CD1c-positive myeloid dendritic cell (primary cell): ENCODE measurements around the gene IRF3.
A peak's percentile ranks its signal among the peaks of the same experiment; 100 is the strongest.

Source experiments
- DNase-seq: peaks from one replicate; pipeline ENCODE4 v3.0.0-alpha.2; 2016; ENCODE audit errors: extremely low spot score

IRF3 gene

DNA sequence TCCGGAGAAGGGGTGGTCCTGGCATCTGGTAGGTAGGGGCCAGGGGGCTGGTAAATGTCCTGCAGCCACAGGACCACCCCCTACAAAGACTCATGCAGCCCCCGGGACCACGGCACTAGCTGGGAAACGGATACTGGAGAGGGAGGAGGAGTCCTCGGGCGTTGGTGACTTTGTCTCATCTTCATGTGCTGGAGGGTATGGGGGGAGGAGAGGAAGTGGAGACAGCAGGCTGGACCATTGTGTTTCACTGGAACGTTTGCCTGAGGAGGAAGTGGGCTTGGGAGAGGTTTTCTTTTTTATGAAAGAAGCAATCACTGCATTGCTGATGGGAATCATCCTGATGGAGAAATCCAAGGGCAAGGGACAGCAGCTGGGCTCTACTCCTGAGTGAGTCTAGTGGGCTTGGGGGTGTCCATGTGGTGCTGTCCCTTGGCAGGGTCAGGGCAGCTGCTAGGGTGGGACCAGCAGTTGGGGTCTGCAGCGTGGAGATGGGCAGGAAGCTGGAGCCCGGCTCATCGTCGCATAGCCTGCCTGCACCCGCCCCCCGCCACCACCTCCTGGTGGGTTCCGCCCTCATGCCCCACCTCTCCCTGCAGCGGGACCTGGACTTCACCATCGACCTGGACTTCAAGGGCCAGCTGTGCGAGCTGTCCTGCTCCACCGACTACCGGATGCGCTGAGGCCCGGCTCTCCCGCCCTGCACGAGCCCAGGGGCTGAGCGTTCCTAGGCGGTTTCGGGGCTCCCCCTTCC, 22.1 kb upstream of the IRF3 start:
- peak; percentile 48 for DNase-seq

DNA sequence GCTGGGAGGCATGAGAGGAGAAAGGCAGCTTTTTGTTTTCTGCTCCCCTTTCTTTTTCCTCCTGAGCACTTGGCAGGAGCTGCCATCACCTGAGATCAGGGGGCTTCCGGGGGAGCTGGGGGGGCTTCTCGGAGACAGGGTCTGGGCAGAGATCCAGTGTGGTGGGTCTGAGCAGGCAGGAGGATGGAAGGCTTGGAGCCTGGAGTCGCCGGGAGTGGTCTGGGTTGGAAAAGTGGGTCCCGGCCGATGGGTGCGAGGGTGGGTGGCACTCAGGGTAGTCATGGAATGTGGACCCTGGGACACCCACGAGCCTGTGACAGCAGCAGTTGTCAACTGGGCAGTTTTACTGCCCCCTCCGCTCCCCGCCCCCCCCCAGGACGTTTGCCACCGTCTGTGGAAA, 21.5 kb upstream of the IRF3 start:
- no peak for DNase-seq

DNA sequence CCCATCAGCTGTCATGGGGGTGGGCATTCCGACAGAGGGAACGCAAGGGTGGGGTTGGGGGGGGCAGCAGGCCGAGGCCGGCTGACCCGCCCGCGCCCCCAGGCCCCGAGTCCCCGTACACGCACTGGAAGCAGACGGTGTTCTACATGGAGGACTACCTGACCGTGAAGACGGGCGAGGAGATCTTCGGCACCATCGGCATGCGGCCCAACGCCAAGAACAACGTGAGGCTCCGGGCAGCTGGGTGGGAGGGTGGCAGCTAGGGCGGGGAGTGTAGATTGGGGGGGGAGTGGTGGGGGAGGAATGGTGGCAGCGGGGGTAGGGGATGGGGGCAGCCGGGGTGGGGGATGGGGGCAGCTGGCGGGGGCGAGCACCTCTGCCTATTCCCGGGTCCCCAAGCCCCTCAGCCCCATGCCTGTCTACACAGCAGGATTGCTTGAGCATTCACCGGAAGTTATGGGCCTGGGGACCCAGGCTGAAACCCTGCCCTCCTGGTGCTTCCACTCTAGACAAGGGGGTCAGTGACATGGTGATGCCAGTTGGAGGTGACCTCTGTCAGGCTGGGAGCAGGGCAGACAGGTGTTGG, 20.9 kb upstream of the IRF3 start:
- no peak for DNase-seq

DNA sequence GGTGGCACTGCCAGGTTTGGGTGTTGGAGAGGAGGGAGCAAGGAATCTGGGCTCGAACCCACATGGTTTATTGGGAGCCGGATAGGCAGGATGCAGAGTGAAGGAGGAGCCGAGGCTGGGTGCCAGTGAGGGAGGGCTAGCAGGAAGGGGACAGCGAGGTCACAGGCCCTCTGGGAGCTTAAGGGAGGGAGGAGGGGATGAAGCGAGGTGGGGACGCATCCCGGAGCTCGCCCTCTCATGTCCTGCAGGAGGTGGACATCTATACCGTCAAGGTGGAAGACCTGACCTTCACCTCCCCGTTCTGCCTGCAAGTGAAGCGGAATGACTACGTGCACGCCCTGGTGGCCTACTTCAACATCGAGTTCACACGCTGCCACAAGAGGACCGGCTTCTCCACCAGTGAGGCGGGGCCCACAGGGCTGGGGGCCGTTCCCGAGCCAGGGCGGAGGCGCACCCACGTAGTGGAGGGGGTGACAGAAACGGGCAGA, 20.2 kb upstream of the IRF3 start:
- DNase-seq: no peak

DNA sequence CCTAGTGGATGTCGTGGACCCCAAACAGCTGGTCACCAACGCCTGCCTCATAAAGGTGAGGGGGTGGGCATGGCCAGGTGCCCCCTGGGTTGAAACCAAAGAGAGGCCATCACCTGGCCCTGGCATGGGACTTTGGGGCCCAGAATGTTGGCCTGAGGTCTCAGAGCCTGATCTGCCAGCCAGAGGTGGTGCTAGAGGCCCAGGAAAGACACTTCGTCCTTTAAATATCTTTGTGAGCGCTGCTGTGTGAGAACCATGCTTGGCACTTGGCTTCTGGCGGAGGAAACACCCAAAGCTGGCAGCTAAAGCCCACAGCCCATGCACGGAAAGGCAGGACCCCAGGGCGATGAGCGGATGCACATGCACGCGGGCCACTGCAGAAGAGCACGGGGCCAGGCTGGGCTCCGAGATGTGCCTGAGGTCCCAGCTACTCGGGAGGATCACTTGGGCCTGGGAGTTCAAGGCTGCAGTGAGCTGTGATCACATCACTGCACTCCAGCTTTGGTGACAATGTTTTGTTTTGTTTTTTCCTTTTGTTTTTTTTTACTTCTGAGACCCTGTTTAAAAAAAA, 19.4 kb upstream of the IRF3 start:
- DNase-seq: no peak

DNA sequence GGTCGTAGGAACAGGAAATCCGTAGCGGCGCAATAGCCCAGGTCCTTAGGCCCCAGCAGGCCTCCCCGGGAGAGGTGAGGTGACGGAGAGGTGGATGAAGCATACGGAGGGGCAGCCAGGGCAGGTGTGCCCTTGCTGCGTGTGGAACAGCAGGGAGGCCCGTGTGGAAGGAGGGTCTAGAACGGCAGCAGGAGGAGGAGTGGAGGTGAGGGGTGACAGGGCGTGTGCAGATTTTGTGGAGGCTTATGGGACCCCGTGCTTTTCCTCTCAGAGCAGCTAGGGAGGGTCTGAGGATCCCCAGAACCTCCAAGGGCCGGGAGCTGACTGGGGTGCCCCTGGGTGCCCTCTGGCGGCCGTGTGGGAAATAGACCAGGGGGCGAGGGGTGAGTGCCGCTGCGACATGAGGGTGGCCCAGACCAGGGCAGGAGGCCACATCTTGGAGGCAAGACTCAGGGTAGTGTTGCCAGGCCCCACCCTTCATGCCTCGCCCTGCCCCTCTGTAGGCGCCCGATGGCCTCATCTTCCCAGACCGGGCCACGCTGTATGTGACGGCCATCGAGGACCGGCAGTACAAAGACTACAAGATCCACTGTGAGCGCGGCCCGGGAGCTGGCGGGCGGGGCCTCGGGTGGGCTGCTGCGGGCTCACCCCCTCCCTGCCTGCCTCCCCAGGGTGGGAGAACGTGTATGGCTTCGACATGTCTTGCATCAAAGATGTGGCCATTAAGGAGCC, 18.8 kb upstream of the IRF3 start:
- no peak for DNase-seq

DNA sequence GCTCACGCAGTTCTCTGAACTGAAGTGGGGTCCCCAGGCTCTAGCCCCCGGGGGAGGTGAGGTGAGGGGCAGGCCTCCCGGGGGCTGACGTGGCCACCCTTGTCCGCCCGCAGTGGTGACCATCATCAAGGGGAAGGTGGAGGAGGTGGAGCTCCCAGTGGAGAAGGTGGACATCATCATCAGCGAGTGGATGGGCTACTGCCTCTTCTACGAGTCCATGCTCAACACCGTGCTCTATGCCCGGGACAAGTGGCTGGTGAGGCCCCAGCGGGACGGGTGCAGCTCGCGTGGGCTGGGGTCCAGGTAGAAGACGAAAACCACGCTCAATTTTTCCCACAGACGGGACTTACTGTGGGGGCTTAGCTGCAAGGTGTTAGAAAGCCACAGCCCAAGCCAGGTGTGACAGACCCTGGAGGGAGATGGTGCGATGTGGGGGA, 18.2 kb upstream of the IRF3 start:
- DNase-seq: no peak

DNA sequence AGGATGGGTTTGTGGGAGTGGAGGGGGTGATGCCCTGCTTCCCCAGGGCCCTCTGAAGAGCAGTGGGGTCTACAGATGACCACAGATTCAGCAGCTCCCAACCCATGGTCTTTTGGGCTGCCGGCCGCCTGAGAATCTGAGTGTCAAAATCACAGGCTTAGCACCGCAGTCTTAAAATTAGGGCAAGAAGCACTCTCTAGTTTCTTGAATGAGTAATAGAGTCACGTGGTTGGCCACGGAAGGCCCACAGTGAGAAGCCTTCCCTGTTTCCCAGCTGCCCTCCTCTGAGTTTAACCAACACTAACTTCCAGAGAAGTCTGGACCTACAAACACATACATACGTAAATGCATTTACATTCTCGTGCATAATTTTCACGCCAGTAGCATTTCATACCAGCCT, 16.6 kb upstream of the IRF3 start:
- DNase-seq: no peak

DNA sequence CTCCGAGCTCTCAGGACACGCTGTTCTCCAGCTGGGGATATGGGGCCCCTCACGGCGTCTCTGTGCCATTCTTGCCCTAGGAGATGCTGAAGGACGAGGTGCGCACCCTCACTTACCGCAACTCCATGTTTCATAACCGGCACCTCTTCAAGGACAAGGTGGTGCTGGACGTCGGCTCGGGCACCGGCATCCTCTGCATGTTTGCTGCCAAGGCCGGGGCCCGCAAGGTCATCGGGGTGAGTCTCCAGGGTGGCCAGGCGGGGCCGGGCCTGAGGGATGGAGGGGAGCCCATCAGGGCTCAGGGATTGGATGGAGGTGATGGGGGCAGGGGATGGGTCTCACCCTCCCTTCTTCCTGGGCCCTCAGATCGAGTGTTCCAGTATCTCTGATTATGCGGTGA, 16.2 kb upstream of the IRF3 start:
- DNase-seq: no peak

DNA sequence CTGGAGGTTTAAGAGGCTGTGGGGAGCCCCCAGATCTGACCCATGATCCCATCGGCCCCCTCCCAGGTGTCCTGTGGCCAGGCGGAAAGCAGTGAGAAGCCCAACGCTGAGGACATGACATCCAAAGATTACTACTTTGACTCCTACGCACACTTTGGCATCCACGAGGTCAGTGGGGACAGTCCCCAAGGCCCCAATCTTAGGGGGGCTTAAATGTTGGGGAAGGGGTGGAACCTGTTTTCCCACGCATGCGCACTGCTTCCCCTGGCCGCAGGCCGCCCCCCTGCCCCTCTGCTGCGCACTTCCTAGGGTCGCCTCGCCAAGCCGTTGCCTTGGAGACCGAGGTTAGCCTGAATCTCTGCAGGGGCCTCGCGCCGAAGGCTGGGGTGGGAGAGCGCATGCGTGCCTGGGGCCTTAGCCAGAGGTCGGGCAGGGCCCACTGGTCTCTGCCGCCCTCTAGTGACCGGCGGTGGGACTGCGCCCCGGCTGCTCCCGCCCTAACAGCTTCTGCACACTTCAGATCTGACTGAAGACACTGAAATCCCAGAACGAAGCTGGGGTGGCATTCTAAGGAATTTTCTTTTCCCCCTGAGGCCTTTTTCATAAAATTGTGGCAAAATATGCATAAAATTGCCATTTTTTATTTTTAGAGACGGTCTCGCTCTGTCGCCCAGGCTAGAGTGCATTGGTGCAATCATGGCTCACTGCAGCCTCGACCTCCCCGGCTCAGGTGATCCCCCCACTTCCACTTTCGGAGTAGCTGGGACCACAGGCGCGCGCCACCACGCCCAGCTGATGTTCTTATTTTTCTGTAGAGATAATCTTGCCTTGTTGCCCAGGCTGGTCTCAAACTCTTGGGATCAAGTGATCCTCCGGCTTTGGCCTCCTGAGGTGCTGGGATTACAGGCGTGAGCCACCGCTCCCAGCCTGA, 15.0 kb upstream of the IRF3 start:
- DNase-seq: peak; percentile 95

DNA sequence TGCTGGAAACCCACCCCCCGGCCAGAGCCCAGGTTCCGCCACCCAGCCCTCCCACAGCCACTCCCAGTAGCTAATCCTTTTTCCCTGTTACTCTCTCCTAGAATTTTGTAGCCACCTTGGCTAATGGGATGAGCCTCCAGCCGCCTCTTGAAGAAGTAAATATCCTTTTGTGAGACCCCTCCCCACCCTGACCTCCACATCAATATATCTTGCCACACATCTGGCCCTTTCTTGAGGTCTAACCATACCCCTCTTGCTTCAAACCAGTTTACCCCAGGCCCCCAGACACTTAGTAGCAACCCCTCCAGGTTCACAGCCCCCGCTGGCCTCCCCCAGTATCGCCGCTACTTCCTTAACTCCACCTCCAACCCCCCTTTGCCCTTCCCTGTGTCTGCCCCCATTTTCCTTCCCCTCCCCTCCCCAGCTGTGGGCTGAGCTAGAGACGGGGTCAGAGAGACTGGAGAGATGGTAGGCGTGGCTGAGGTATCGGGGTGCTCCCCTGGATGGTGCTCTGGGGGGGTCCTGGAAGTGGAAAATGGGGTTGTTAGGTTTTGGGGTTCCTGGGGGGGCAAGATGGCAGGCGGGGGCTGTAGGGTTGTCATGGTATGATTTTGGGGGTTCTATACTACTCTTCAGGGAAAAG, 14.2 kb upstream of the IRF3 start:
- no peak for DNase-seq

DNA sequence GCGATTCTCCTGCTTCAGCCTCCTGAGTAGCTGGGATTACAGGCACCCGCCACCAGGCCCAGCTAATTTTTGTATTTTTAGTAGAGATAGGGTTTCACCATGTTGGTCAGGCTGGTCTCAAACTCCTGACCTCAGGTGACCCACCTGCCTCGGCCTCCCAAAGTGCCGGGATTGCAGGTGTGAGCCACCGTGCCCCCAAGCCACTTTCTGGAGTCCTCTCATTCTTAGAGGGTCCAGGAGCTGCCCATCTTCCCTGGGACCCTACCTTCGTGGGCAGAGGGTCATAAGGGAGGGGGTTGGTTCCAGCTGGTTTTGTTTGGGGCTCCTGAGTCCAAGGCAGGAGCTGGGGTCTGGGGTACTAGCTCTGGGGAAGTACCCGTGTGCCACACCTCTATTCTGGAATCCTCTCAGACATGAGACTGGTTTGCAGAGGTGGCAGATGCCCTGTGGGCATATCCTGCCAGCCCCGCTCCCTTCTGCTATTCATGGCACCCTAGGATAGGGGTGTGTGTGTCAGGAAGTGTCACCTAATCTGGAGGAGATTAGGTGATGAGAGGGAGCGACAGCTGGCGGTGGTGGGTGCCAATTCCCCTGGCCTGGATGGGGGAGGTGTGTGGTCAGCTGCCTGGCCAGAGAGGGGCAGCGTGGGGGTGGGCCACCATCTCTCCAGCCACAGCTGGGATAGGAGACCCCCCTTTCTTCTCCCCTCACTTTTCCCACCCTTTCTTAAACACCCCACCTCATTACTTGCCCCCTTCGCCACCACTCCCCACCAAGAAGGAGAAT, 13.5 kb upstream of the IRF3 start:
- DNase-seq: no peak

DNA sequence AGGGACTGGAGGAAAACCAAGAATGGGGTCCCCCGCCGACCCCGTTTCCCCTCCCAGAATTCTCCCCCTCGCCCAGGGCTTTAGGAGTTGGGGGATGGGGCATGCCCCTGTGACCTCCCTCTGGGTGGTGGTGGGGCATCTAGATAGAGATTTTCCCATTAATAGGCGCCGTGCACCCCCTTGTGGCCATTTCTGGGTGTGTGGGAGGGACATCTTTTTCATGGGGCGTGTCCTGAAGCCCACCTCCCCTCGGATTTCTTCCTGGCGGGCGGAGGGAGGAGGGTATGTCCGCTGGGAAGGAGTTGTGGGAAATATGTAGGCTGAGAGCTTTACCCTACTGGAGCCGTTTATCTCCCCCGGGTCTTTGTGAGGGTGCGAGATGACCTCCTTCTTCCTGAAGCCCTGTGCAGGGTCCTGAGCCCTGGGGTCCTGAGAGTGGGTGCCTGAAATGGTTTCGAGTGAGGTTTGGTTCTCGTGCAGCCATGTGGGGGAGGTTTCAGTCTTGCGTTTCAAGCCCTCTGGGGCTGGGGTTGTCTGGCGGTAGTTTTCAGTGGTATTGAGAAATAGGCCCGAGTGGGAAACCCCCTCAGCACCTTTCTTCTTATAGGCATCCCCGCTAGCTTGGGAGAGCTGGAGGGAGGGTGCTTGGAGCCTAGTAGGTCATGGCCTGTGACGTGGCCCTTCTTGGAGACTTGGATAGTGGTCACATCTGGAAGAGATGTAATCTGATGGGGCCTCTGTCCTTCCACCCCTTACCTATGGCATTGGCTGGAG, 12.4 kb upstream of the IRF3 start:
- DNase-seq: peak; percentile 82

DNA sequence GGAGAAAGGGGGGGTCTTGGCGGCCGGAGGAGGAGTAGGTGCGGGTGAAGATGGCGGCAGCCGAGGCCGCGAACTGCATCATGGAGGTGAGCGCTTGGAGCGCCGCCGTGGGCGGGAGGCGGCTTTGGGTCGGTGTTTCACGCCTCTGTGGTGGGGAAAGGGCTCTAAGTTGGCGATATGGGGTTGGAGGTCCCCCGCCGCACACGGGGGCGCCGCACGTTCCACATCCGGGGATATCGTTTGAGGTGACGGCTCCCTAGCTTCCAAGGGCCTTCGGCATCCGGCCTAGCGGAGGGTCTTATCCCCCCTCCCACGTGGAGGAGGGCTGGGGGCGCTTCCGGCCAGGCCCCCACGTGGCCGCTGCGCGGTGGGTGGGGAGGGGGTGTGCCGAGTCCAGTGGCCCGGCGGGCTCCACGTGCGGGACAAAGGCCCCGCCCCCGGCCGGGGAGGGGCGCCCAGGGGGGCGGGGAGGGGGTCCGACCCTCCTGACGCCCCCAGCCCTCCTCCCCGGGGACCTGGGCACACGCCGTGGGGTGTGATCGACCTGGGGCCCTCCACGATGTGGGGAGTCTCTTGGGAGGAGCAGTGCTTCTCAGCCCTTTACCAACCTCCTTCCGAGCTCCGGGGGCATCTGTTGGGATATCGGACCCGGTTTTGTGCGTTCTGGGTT, 11.7 kb upstream of the IRF3 start, which contains the start of gene PRMT1:
PRMT1 (plus strand) TSS at position 41 of the 670 bp plus-strand sequence; CDS start at position 51, 10 bp downstream.
- DNase-seq: peak; percentile 39

DNA sequence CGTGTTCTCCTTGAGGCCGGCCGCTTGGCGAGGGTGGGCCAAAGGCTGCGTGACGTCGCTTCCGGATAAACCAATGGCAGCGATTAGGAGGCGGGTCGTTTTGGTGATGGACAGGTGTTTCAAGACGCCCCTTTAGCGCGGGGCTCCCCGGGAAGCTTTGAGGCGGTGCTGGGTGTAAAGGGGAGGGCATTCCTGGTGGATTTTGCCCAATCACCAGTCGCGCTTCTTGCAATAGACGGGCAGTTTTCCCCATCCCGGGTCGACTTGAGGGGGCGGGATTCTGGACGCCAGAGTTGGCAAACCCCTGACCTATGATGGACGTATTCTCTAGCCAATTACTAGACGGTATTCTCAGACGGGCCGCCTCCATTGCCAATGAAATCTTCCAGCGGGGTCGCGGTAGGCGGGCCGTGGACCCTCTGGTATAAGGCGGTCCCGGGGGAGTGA, 11.2 kb upstream of the IRF3 start:
- peak; percentile 100 for DNase-seq

DNA sequence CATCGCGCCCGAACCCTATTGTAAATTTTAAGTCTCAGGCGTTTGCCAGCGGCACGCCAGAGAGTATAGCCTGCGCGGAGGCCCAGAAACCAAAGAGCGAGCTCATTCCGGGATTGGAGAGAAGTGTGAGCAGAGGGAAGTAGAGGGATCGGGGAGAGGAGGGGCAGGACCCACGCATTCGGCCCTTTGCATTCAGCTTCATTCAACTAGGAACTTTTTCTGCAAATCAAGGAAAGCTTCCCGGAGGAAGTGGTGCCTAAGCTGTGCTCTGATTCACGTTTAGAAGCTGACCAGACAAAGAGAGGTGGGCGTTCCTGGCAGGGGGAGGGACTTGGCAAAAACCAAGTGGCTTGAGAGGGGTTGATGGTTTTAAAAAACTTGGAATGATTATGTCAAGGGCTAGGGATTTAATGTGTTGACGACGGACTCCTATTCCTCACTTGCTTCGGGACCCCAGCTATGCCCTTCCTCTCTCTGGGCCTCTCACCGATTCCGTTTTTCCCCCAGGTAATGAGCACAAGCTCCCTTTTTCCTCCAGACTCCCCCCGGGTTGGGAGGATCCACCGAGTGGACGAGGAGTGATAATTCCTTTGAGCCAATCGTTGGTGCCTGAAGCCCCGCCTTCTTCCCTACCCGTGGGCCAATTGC, 10.6 kb upstream of the IRF3 start:
- DNase-seq: peak; percentile 96

DNA sequence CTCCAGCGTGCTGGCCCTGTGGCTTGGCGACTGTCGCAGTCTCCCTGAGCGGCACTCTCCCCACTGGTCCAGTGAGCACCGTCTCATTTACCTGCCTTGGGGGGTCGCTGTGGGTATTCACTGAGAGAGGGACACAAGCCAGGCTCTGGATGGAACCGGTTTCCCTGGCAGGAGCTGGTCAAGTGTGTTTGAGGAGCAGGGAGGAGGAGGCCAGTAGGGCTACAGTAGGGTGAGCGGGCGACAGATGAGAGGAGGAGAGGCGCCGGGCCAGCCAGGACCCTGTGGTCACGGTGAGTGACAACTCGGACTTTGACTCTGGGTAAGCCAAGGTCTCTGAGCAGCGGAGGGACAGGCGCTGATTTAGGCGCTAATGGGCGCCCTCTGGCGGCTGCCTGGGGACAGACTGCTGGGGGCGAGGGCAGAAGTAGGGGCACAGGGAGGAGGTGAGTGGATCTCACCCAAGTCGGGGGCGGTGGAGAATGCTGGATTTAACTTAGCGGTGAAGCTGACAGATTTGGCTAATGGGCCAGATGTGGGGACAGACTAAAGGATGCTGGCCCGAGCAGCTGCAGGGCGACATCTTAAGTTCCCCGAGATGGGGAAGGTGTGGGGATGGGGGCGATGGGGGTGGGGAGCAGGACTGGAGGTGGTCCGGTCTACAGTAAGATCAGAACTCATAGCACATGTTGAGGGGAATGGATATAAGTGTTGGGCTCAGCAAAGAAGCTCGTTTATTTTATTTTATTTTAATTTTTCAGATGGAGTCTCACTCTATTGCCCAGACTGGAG, 6.7 kb upstream of the IRF3 start:
- peak; percentile 83 for DNase-seq
